Right lobe of liver (tissue), 6 donors: ENCODE data around the gene CD69. TPM values are rescaled to one million over a fixed set of nuclear protein-coding genes. Genes with fewer than 3 reads are reported as not detected.

Experiments
- ATAC-seq, 4 donors: fragments of 200-7000 bp; cut with Tn5 transposase; one replicate each; pipeline ENCODE4 v1.9.1; 2020; ENCODE audit warnings: mild to moderate bottlenecking in 4 of 4, moderate library complexity in 4 of 4
- DNase-seq, 3 donors: peaks; one replicate each; pipeline ENCODE4 v3.0.0-alpha.2; 2020
- H3K27ac ChIP-seq, 3 donors: fragments of 200-600 bp; one replicate each; pipeline ENCODE4 v1.8.0; 2022
- H3K27me3 ChIP-seq, 2 donors: fragments of 200-600 bp; one replicate each; pipeline ENCODE4 v1.8.0; 2022
- H3K36me3 ChIP-seq, 4 donors: fragments of 200-600 bp; sonication (generic) in 1 of 4; one replicate each; pipeline versions ENCODE4 v1.5.1 to v1.8.0; 2017 to 2022; ENCODE audit warnings: control low read depth in 1 of 4
- H3K4me1 ChIP-seq, 4 donors: fragments of 200-600 bp; sonication (generic) in 1 of 4; one replicate each; pipeline versions ENCODE4 v1.5.1 to v1.8.0; 2017 to 2022; ENCODE audit warnings: control low read depth in 1 of 4
- H3K4me3 ChIP-seq, 3 donors: fragments of 200-600 bp; one replicate each; pipeline ENCODE4 v1.8.0; 2022
- H3K9me3 ChIP-seq, 4 donors: fragments of 200-600 bp; sonication (generic) in 1 of 4; one replicate each; pipeline versions ENCODE4 v1.5.1 to v1.8.0; 2017 to 2022; ENCODE audit warnings: control low read depth in 1 of 4
- POLR2A ChIP-seq: fragments of 450-650 bp; IDR thresholded peaks from one replicate; pipeline ENCODE4 v1.6.1; 2017; ENCODE audit warnings: antibody characterized with exemption, mild to moderate bottlenecking
- WGBS: methylation state at CpG from one replicate; pipeline ENCODE4 v1.1.6; 2018; ENCODE audit warnings: low coverage, low lambda C conversion rate; ENCODE audit not compliant: insufficient coverage; ENCODE audit errors: missing lambda C conversion rate; 5-methylcytosine and 5-hydroxymethylcytosine counted together
- intact Hi-C, 2 donors: fragments of 100-400 bp; cut with DNase I; formaldehyde crosslinking; loops; one replicate each; pipeline versions ENCODE4 v1.11.2 to v1.14.1; 2022
- total RNA-seq, 6 experiments: library from RNA; depleted of rRNA in 2 of 6; stranded (reverse); fragments of >200 nt in 2 of 6; fragmentation: NEBNext Ultra II Directional in 3 of 6; extraction: Animal tissue kit (Norgen Biotek cat#: 25700) in 3 of 6; gene quantifications; one replicate each; pipeline versions ENCODE4 v1.1.0 to v1.2.4, GENCODE V29; 2016 to 2023
- TF ChIP-seq, protein P1 (sequence below), 4 donors: fragments of 200-600 bp in 3 of 4; fragments of 450-650 bp in 1 of 4; IDR thresholded peaks; one replicate each; pipeline versions ENCODE4 v1.5.1 to v1.8.0; 2016 to 2022; ENCODE audit warnings: antibody characterized with exemption in 4 of 4, mild to moderate bottlenecking in 2 of 4
- donor health status: DM: no; HTN: yes; CAD: no.
- donor health status: DM: no; HTN: no; CAD: no.
- donor health status: DM: no; HTN: no; CAD: no.
- donor health status: DM: no; HTN: yes; CAD: no.
- donor health status: DM: no; HTN: yes; CAD: no.

Gene CD69
- total RNA-seq, 6 experiments from 2014 or later: 0.26 to 2.3 (median 1.0) TPM

DNA sequence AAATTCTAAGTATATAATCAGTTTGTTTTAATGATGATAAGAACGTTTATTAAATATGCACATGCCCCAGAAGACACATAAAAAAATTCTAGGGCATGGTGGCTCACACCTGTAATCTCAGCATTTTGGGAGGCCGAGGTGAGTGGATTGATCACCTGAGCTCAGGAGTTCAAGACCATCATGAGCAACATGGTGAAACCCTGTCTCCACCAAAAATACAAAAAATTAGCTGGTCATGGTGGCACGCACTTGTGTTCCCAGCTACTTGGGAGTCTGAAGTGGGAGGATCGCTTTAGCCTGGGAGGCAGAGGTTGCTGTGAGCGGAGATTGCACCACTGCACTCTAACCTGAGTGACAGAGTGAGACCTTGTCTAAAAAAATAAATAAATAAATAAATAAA is 4.0 kb downstream of the CD69 start:
- no peak for DNase-seq
- H3K27ac ChIP-seq: no peak overlapping the region
- ATAC-seq: no peak
- no peak overlapping the region for H3K4me3 ChIP-seq
- no peaks in the 10 kb centered on the region for H3K27me3 ChIP-seq
- WGBS: 62% methylated on average over 5 of the region's 5 CpGs
- H3K4me1 ChIP-seq: no peaks in the 10 kb centered on the region
- H3K36me3 ChIP-seq: no peaks in the 10 kb centered on the region
- H3K9me3 ChIP-seq: no peaks in the 10 kb centered on the region
- no peak for TF ChIP-seq POLR2A
- TF ChIP-seq, protein P1, sequence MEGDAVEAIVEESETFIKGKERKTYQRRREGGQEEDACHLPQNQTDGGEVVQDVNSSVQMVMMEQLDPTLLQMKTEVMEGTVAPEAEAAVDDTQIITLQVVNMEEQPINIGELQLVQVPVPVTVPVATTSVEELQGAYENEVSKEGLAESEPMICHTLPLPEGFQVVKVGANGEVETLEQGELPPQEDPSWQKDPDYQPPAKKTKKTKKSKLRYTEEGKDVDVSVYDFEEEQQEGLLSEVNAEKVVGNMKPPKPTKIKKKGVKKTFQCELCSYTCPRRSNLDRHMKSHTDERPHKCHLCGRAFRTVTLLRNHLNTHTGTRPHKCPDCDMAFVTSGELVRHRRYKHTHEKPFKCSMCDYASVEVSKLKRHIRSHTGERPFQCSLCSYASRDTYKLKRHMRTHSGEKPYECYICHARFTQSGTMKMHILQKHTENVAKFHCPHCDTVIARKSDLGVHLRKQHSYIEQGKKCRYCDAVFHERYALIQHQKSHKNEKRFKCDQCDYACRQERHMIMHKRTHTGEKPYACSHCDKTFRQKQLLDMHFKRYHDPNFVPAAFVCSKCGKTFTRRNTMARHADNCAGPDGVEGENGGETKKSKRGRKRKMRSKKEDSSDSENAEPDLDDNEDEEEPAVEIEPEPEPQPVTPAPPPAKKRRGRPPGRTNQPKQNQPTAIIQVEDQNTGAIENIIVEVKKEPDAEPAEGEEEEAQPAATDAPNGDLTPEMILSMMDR (IDR thresholded peaks at IDR 0.05): no peak
- intact Hi-C loops: no loop called here

DNA sequence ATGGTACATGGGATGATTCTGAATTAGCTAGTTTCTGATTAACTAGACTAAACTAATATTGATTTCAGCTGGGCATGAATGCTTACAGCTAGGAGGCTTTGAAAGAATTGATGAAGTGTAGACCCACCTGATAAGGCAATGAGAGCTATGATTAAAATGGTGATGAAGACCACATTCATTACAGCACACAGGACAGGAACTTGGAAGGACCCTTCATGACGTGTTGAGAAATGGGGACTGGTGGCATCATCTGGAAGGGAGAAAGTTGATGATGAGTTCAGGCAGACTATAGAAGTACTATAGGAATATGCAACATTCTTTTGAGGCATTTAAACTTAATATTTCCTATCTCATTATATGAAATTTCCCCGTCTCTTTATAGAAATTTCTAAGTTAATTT is 4.5 kb downstream of the CD69 start:
- H3K4me1 ChIP-seq: no peaks in the 10 kb centered on the region
- no peaks in the 10 kb centered on the region for H3K27me3 ChIP-seq
- intact Hi-C loops: no loop called here
- no peak overlapping the region for H3K4me3 ChIP-seq
- 41% methylated on average over 2 of the region's 2 CpGs for WGBS
- no peaks in the 10 kb centered on the region for H3K9me3 ChIP-seq
- no peak for ATAC-seq
- no peak overlapping the region for H3K27ac ChIP-seq
- H3K36me3 ChIP-seq: no peaks in the 10 kb centered on the region
- no peak for TF ChIP-seq POLR2A
- TF ChIP-seq, protein P1 (IDR thresholded peaks at IDR 0.05): no peak
- no peak for DNase-seq

DNA sequence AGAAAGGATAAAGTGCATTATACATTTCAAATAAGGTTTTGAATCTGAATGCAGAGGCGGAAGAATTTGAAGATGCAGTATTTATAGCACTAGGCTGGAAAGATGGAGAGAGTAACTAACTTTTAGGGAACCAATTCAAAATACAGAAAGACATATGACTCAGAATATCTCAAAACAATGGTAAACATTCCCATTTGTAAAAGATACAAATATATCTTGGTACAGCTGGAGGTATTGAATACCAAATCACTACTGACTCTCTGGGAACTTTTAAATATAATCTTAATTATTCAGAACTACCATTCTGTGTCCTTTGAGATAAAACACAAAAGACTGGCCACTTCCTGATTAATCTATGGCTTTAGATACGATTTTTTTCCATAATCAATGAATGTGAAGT is 5.1 kb downstream of the CD69 start:
- no peak for TF ChIP-seq POLR2A
- TF ChIP-seq, protein P1 (IDR thresholded peaks at IDR 0.05): no peak
- Histone ChIP-seq H3K4me3 (no peak overlapping the region), H3K36me3 (no peaks in the 10 kb centered on the region), H3K27ac (no peak overlapping the region), H3K4me1 (peaks cover 0 to 4% (median 0%) of the 10 kb centered on the region in 4 donors), H3K9me3 (no peaks in the 10 kb centered on the region), H3K27me3 (no peaks in the 10 kb centered on the region)
- no peak for ATAC-seq
- DNase-seq: no peak
- intact Hi-C loops: no loop called here
- WGBS: 37% methylated on average over 2 of the region's 2 CpGs

DNA sequence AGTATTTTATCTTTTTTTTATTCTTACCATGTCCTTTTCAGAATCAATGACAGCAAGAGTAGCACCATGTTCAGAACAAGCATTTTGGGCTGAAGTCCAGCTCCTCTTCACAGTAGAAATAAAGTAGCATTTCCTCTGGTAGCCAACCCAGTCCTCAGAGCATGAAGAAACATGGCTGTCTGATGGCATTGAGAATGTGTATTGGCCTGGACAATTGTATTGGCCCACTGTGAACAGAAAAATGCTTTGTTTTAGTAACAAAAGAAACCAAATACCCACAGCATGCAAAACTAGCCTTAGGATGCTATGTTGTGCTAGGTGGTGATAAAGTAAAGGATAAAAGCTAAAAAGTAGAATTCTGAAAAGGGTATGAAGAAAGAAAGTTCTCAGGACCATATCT is 5.7 kb downstream of the CD69 start:
- ATAC-seq: no peak
- TF ChIP-seq, protein P1 (IDR thresholded peaks at IDR 0.05): no peak
- no peak for TF ChIP-seq POLR2A

More for the DNA sequence above, 5.7 kb downstream of the CD69 start:
- Histone ChIP-seq H3K9me3 (no peaks in the 10 kb centered on the region), H3K27ac (no peak overlapping the region), H3K4me1 (peaks cover 0 to 7% (median 0%) of the 10 kb centered on the region in 4 donors), H3K4me3 (no peak overlapping the region), H3K27me3 (no peaks in the 10 kb centered on the region), H3K36me3 (no peaks in the 10 kb centered on the region)
- intact Hi-C loops: no loop called here
- no peak for DNase-seq
